T47D (cell line): ENCODE measurements around the gene CHRNA1.

Experiments used
- DNase-seq, 2 experiments: peaks; one replicate each; pipeline versions ENCODE4 v3.0.0 to v3.0.0-alpha.2; 2011 to 2012; ENCODE audit warnings: low read depth in 1 of 2, low spot score in 1 of 2
- JUND ChIP-seq: IDR thresholded peaks from 2 replicates; pipeline ENCODE4 v1.6.1; 2012; ENCODE audit warnings: low read depth
- in situ Hi-C: cut with HindIII; loops from 2 replicates; pipeline ENCODE4 v1.10.0; 2016; ENCODE audit warnings: low sequenced_read_pairs, low pct_unique_long_range_greater_than_20kb

Gene CHRNA1

GRCh38 chr2:174778085-174778981 lies 14.1 kb upstream of the CHRNA1 start:
- no peak for TF ChIP-seq JUND
- no peak for DNase-seq
- in situ Hi-C loops, result no loop called here

GRCh38 chr2:174777347-174778084 lies 13.2 kb upstream of the CHRNA1 start:
- DNase-seq, result no peak
- in situ Hi-C loops, result no loop called here
- TF ChIP-seq JUND, result no peak

GRCh38 chr2:174776675-174777074 lies 12.4 kb upstream of the CHRNA1 start:
- TF ChIP-seq JUND, result no peak
- in situ Hi-C loops, result no loop called here
- no peak for DNase-seq

GRCh38 chr2:174776223-174776622 lies 12.0 kb upstream of the CHRNA1 start:
- in situ Hi-C loops, result no loop called here
- DNase-seq, result no peak
- TF ChIP-seq JUND, result no peak

- no peak for DNase-seq
- in situ Hi-C loops, result no loop called here
- TF ChIP-seq JUND, result no peak
These were observed 11.3 kb upstream of the CHRNA1 start for GRCh38 chr2:174775571-174775980.

- TF ChIP-seq JUND, result no peak
- DNase-seq, result no peak
- in situ Hi-C loops, result no loop called here
These were observed 10.6 kb upstream of the CHRNA1 start for GRCh38 chr2:174774886-174775285.

GRCh38 chr2:174773215-174773614 lies 8.9 kb upstream of the CHRNA1 start:
- DNase-seq, result no peak
- in situ Hi-C loops, result no loop called here
- no peak for TF ChIP-seq JUND

GRCh38 chr2:174772472-174772801 lies 8.2 kb upstream of the CHRNA1 start:
- in situ Hi-C loops, result no loop called here
- no peak for TF ChIP-seq JUND
- DNase-seq, result no peak

- in situ Hi-C loops, result no loop called here
- TF ChIP-seq JUND, result no peak
- DNase-seq, result peak; percentile 56 to 71
These were observed 7.6 kb upstream of the CHRNA1 start for GRCh38 chr2:174771631-174772471.

- no peak for TF ChIP-seq JUND
- DNase-seq, result no peak
- in situ Hi-C loops, result no loop called here
These were observed 6.9 kb upstream of the CHRNA1 start for GRCh38 chr2:174771136-174771535.

- in situ Hi-C loops, result no loop called here
- no peak for DNase-seq
- TF ChIP-seq JUND, result no peak
These were observed 4.3 kb upstream of the CHRNA1 start for GRCh38 chr2:174768557-174768956.

GRCh38 chr2:174766271-174766670 lies 2.0 kb upstream of the CHRNA1 start:
- DNase-seq, result no peak
- TF ChIP-seq JUND, result no peak
- in situ Hi-C loops, result no loop called here

- in situ Hi-C loops, result no loop called here
- TF ChIP-seq JUND, result no peak
- DNase-seq, result no peak
These were observed 1.3 kb upstream of the CHRNA1 start for GRCh38 chr2:174765576-174765975.
